SJCRH30 (cell line): Measurements from ENCODE around the gene USP30. TPM values are rescaled to one million over a fixed set of nuclear protein-coding genes. Genes with fewer than 3 reads are reported as not detected.

Experiments
- DNase-seq, 2 experiments: peaks; one replicate each; pipeline ENCODE4 v3.0.0-alpha.2; 2015 to 2020
- H3K27ac ChIP-seq: fragments of 250-450 bp; sonication (Bioruptor Pico); 2 replicates; pipeline ENCODE4 v1.5.1; 2020; ENCODE audit warnings: mild to moderate bottlenecking, moderate library complexity
- H3K27me3 ChIP-seq: fragments of 250-450 bp; sonication (Bioruptor Pico); 2 replicates; pipeline ENCODE4 v1.5.1; 2020; ENCODE audit warnings: mild to moderate bottlenecking, moderate library complexity
- H3K36me3 ChIP-seq: fragments of 250-450 bp; sonication (Bioruptor Pico); 2 replicates; pipeline ENCODE4 v1.5.1; 2020; ENCODE audit warnings: mild to moderate bottlenecking, moderate library complexity
- H3K4me1 ChIP-seq: fragments of 250-450 bp; sonication (Bioruptor Pico); 2 replicates; pipeline ENCODE4 v1.5.1; 2020; ENCODE audit warnings: mild to moderate bottlenecking, moderate library complexity
- H3K4me3 ChIP-seq: fragments of 250-450 bp; sonication (Bioruptor Pico); 2 replicates; pipeline ENCODE4 v1.5.1; 2020; ENCODE audit warnings: mild to moderate bottlenecking, moderate library complexity
- H3K9me3 ChIP-seq: fragments of 250-450 bp; sonication (Bioruptor Pico); replicated peaks from 2 replicates; pipeline ENCODE4 v1.5.1; 2020; ENCODE audit warnings: mild to moderate bottlenecking, moderate library complexity
- total RNA-seq: library from RNA; depleted of rRNA; stranded (reverse); fragments of >200 nt; shearing (Covaris generic); gene quantifications from 2 replicates; pipeline ENCODE4 v1.2.3, GENCODE V29; 2014

The USP30 gene
- total RNA-seq, 1 experiment from 2014 or later: 8.6 TPM

DNA sequence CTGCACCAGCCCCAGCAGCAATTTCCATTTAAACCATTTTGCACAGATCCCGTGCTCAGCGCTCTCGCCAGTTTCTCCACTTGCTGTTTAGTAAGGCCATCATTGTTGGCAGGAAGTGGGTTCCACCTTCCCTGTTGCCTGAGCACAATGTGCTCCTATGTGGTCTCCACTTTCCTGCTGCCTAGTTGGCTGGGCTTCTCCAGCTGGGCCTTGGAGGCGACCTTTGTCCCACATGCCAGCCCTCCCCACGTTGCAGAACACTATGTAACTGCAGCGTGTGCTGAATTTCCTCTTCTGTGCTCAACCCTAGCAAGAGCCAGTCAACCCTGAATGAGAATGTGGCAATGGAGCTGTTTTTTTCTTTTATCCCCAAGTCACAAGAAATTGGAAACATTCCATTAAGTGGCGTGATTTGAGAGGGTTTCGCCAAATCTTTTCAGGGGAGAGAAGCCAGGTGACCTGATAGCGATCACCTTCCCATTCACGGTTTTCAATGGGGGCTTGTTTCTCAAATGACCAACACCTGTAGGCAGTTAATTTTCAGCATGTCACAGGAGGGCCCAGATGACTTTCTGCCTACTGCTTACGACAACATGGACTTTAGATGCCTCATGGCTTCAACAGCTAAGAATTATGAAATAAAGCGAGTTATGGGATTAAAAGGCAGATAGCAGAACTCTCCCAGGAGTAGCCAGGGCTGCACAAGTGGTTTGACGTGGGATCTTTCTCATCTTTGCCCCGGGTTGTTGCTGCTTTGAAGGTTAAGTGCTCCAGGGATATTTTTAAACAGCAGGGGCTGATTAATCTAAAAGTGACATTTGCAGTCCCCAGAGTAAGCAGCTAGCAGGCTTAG, 63.6 kb downstream of the USP30 start, which contains the start of gene ACACB:
Gene ACACB (plus strand): TSS at position 830 of the 853 bp plus-strand sequence. CDS start 22,819 bp downstream, outside the sequence.
- no peaks in the 10 kb centered on the region for H3K9me3 ChIP-seq
- 0 out of 2 replicates have a peak within 1 kb of the TSS, but pooled peaks have one; percentile 1 for H3K4me3 ChIP-seq
- DNase-seq: peak; percentile 34 to 66
- H3K27me3 ChIP-seq: no peaks in the 10 kb centered on the region
- peaks cover 7% of the 10 kb centered on the region; the same call in 1 of the 2 replicates for H3K4me1 ChIP-seq
- H3K36me3 ChIP-seq: peaks cover 5% of the 10 kb centered on the region; the same call in 1 of the 2 replicates
- peak within 1 kb of the TSS; percentile 8; the same call in 1 of the 2 replicates for H3K27ac ChIP-seq

DNA sequence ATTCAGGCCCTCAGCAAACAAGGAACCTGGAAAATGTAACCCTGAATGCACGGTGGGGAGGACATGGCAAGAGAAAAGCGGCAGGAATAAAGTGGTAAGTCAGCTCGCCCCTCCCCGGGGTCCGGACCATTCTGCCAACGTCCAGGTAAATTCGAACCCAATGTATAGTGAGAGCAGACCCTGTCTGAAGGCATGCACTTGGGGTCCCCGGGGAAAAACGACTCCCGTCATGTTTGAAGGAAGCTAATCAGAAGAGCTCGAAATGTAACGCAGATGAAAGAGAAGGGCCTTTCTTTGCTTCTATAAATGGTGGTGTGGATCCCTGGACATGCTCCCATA, 64.2 kb downstream of the USP30 start:
- H3K4me1 ChIP-seq: peaks cover 7% of the 10 kb centered on the region; the same call in 1 of the 2 replicates
- H3K27ac ChIP-seq: peak overlapping the region; percentile 8; the same call in 1 of the 2 replicates

DNA sequence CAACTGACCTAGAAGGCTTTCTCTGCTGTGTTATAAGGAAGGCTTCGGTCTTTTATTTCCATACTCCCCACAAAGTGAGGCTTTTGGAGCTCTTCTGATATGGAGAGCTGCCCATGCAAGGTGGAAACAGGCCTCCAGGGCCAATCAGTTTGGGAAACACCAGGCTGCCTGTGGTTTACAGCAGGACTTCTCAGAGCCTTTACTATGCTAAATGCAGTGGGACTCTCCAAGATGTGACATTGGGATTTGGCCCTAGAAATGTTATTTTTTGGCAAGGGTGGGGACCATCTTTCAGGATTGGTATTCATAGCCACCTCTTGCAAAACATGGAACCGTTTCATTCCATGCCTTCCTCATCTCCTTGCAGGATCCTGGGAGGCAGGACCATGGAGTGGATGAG, 67.7 kb downstream of the USP30 start:
- Histone ChIP-seq H3K4me1 (peaks cover 7% of the 10 kb centered on the region; the same call in 1 of the 2 replicates), H3K4me3 (no peak overlapping the region), H3K9me3 (no peaks in the 10 kb centered on the region), H3K27ac (no peak overlapping the region), H3K36me3 (no peaks in the 10 kb centered on the region), H3K27me3 (no peaks in the 10 kb centered on the region)
- no peak for DNase-seq

More for the DNA sequence above, 64.2 kb downstream of the USP30 start:
- DNase-seq: no peak
- H3K4me3 ChIP-seq: no peak overlapping the region
- no peaks in the 10 kb centered on the region for H3K27me3 ChIP-seq
- H3K36me3 ChIP-seq: peaks cover 5% of the 10 kb centered on the region; the same call in 1 of the 2 replicates
- H3K9me3 ChIP-seq: no peaks in the 10 kb centered on the region

DNA sequence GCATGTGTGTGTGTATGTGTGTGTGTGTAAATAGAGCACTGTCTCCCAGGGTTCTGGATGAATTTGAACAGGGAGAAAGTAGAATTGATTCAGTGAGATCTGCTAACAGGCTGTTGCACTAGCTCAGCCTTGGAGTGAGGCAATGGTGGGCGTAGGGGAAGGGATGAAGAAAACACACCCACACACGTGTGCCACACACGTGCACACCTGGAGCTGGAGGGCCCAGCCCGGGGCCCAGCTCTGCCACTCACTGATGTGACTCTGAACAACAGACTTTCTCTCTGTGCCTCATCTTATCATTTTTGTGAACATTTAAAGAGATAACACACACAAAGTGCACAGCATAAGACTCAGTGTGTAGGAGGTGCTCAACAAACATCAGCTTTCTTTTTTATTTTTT, 68.2 kb downstream of the USP30 start:
- Histone ChIP-seq H3K36me3 (no peaks in the 10 kb centered on the region), H3K4me3 (no peak overlapping the region), H3K4me1 (peaks cover 7% of the 10 kb centered on the region; the same call in 1 of the 2 replicates), H3K27ac (no peak overlapping the region), H3K9me3 (no peaks in the 10 kb centered on the region), H3K27me3 (no peaks in the 10 kb centered on the region)
- DNase-seq: no peak

DNA sequence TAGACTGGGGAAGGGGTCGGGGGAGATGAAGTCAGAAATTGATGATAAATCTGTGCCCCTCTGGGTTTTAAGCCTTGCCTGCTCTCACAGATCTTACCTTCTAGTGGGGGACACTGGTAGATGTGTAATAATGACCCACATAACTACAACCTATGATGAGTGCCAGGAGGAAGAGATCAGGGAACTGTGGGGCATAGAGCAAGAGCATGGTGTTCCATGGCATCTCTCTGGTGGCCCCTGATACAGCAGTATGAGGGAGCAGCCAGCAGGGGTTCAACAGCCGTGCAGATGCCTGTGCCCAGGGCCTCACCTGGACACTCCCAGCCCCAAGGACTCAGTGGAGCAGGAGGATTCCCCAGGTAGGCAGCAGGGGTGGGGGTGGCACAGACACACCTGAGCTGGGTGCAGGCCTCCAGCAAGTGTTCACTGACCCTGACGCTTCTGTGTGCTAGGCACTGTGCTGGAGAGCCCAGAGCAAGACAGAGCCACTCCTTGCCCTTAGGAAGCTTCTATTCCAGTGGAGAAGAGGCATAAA, 69.0 kb downstream of the USP30 start:
- no peaks in the 10 kb centered on the region for H3K9me3 ChIP-seq
- peaks cover 2% of the 10 kb centered on the region; the same call in 1 of the 2 replicates for H3K4me1 ChIP-seq
- no peaks in the 10 kb centered on the region for H3K36me3 ChIP-seq
- H3K27ac ChIP-seq: no peak overlapping the region
- H3K27me3 ChIP-seq: no peaks in the 10 kb centered on the region
- H3K4me3 ChIP-seq: no peak overlapping the region
- no peak for DNase-seq

DNA sequence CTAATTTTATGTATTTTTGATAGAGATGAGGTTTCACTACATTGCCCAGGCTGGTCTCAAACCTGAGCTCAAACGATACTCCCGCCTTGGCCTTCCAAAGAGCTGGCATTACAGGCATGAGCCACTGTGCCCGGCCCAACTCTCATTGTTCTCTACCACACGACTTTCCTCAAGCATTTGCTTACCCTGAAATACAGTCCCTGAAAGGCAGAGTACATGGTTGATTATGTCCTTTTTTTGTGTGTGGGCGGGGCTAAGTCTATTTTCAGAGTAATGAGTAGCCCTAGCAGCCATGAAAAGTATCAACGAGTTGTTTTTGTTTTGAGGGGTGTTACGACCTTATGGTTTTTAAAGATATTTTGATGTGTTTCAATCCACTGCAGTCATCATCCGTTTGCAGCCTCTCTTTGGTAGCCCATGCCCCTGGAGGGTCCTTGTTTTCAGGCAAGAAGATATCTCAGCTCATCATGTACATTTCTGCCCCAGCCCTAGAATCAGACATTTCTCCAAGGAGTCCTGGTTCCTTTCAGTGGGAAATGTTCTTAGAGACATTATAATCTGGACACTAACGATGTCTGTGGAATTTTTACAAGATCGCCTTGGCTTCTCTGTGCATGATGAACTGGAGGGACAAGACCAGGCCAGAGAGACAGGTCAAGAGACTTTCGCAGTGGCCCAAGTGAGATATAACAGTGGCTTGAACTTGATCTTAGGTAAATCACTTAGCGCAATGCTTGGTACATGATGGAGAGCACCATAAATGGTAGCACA, 72.7 kb downstream of the USP30 start:
- no peak overlapping the region for H3K4me3 ChIP-seq
- H3K36me3 ChIP-seq: no peaks in the 10 kb centered on the region
- no peaks in the 10 kb centered on the region for H3K27me3 ChIP-seq
- DNase-seq: no peak
- H3K4me1 ChIP-seq: no peaks in the 10 kb centered on the region; the same call in 1 of the 2 replicates
- H3K27ac ChIP-seq: no peak overlapping the region
- H3K9me3 ChIP-seq: no peaks in the 10 kb centered on the region

DNA sequence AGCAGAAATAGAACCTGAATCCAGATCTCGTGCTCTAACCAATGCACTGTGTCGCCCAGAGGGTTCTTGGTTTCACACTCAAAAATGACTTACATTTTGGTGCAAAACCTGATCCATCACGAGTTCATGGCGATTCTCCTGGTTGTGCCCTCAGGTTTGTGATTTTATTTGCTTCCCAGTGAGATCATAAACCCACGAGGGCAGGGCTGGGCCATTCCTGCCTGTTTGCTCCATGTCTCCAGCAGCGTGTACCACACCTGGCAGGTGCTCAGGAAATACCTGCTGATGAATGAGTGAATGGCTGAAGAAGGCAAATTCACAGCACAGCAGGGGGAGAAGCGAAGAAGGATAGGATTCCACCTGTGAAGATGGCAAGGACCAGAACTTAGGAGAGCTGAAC, 73.4 kb downstream of the USP30 start:
- Histone ChIP-seq H3K36me3 (no peaks in the 10 kb centered on the region), H3K4me3 (no peak overlapping the region), H3K4me1 (peaks cover 4% of the 10 kb centered on the region), H3K27me3 (no peaks in the 10 kb centered on the region), H3K9me3 (no peaks in the 10 kb centered on the region), H3K27ac (no peak overlapping the region)
- DNase-seq: no peak

DNA sequence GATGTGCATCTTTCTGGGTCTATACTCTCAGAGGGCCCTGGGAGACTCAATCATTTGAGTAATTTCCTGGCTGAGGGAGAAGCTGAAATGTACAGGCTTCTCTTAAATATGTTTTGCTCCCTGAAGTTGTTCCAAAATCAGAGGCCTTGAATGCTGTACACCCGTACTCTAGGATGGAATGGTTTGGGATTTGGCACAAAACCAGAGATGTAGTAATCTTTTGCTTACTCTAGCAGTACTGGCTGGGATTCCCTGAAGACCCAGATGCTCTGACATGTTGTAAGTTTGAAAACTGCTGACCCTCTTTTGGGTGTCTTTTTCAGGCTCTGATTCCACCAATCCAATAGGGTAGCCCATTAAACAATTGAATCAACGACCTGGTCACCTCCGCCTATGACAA, 74.4 kb downstream of the USP30 start:
- Histone ChIP-seq H3K4me1 (peaks cover 14% of the 10 kb centered on the region), H3K9me3 (no peaks in the 10 kb centered on the region), H3K27me3 (no peaks in the 10 kb centered on the region), H3K27ac (no peak overlapping the region), H3K36me3 (no peaks in the 10 kb centered on the region), H3K4me3 (no peak overlapping the region)
- no peak for DNase-seq

DNA sequence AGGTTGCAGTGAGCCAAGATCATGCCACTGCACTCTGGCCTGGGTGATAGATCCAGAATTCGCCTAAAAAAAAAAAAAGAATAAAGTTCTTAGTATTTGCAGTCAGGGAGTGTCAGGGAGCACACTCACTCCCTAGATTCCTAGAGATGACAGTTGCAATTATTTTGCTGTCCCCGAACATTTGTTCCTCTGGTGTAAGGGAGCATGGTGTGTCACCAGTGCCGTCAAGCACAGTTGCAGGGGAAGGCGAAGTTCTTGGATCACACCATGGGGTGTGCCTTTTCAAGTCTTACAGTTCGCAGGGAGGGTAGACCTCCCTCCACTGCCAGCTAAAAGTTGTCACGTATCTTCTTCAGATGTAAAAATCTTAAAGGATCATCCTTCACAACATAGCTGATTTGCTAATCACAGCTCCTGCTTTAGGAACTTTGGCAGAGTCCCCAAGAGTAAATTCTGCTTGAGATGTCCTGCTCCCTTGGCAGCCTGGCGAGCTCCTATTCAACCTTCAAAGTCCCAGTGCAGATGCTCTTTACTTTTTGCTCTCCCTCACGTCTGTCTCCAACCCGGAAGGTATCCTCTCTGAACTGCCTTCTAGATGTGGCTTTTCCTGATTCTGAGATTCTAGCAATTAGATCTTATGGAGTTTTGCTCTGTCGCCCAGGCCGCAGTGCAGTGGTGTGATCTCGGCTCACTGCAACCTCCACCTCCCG, 75.3 kb downstream of the USP30 start:
- no peak for DNase-seq
- no peak overlapping the region for H3K27ac ChIP-seq

DNA sequence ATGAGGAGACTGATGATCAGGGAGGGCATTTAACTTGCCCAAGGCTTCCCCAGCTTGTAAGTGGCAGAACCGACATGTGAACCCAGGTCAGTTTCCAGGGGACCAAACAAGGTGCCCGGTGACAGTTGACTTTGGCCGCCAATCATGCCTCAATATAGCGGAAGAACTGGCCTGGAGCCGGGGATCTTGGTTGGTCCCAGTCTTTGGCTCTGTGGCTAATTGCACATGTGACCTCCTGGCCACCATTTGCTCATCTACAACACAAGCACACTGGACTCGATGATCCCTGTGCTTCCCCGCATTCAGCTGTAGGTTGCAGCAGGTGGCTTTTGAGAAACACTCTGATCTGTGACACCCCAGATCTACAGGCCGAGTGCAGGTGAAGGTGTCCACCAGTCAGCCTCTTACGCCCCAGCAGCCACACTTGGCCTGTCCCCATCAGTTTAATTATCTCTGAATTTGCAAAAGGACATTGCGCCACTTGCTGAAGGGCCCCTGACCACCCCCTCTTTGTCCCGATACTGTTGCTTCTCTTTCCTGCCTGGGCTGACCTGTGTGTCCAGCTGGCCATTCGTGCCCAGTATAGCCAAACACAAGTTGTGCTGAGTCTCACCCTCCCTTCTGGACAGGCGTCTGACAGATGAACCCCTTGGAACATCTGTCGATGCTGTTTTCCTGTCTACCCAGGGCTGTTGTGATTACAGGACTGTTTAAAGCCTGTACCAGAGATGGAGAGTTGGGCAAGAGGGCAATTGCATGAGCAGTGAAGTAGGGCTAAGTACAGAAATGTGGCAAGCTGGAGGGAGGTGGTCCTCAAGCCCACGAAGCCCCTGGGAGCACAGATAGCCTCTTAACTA, 78.1 kb downstream of the USP30 start:
- H3K27me3 ChIP-seq: no peaks in the 10 kb centered on the region
- DNase-seq: peak; percentile 9 to 30
- H3K4me3 ChIP-seq: no peak overlapping the region; the same call in 1 of the 2 replicates

More for the DNA sequence above, 75.3 kb downstream of the USP30 start:
- H3K4me1 ChIP-seq: peaks cover 16% of the 10 kb centered on the region
- no peaks in the 10 kb centered on the region for H3K36me3 ChIP-seq
- H3K27me3 ChIP-seq: no peaks in the 10 kb centered on the region
- no peak overlapping the region for H3K4me3 ChIP-seq
- H3K9me3 ChIP-seq: no peaks in the 10 kb centered on the region

DNA sequence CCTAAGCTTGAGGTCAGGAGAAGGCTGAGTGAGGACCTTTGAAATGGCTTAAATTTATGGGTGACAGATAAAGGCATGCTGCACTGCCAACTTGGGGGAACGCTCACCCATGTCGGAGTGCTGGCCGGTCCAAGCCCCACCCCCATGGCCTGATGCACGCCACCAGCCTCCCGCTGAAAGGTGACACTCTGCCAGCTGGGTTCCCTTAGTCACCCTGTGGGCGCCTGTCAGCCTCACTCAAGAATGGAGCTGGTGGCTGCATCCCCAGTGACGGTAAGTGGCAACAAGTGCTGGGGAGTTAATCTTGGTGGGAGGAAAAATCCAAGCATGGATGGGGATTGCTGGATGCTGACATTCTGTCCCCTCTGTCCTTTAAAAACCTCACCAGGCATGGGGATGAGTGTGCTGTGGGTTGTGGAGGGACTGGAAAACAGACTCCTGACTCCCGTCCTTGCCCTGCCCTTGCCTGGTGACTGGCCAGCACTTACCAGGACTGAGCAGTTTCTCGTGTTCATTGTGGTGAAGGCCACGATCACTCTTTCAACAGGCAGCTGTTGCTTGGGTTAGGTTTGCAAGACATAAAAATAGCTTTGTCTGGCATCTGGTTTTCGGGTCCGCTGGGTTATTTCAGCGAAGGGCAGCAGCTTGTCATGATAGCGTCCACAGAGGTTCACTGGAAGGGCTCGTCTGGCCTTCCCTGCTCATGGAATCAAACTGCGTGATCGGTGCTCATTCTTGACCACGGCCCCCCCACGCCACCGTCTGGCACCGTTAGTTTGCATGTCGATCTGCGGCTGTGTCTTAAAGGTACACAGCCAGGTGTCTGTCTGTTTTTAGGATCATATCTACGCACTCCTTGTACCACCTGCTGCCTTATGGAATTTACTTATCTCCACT, 79.0 kb downstream of the USP30 start:
- Histone ChIP-seq H3K36me3 (no peaks in the 10 kb centered on the region), H3K4me3 (peak overlapping the region; percentile 16; the same call in 1 of the 2 replicates), H3K9me3 (no peaks in the 10 kb centered on the region; the same call in 1 of the 2 replicates), H3K27me3 (no peaks in the 10 kb centered on the region), H3K27ac (peak overlapping the region; percentile 56), H3K4me1 (peaks cover 16% of the 10 kb centered on the region)
- peak; percentile 72 to 75 for DNase-seq

More for the DNA sequence above, 78.1 kb downstream of the USP30 start:
- Histone ChIP-seq H3K27ac (peak overlapping the region; percentile 56), H3K36me3 (no peaks in the 10 kb centered on the region), H3K9me3 (no peaks in the 10 kb centered on the region), H3K4me1 (peaks cover 16% of the 10 kb centered on the region)

DNA sequence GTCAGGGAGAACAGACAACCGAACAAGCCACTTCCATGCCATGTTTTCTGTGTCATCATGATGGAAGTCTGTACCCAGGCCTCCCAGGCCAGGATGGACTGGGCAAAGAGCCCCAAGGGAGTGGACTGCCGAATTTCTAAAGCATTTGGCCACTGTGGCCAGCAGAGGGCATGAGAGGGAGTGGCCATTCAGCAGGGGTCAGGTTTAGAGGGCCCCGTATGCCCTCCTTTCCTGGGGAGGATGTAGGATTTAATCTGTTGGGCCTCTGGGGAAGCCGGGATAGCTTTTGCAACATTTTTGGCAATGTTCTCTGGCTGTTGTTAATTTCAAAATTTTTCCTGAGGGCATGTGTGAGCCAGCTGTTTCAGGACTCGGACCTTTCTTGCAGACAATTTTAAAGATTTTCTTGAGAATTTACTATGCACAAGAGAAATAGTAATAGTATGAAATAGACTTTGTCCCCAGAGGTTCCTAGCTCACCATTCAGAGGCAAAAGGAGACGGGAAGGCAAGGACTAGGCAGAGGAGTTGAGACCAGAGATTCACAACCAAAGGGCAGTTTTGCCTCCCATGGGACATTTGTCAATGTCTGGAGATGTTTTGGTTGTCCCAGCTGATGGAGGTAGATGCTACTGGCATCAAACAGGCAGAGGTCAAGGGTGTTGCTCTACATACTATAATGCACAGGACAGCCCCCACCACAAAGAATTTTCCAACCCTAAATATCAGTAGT, 82.0 kb downstream of the USP30 start:
- Histone ChIP-seq H3K36me3 (no peaks in the 10 kb centered on the region), H3K9me3 (no peaks in the 10 kb centered on the region; the same call in 1 of the 2 replicates), H3K4me3 (no peak overlapping the region), H3K27me3 (no peaks in the 10 kb centered on the region), H3K4me1 (peaks cover 16% of the 10 kb centered on the region), H3K27ac (no peak overlapping the region)
- peak; percentile 37 to 58 for DNase-seq
